GM12874 (cell line): ENCODE results near the gene RAD51B.

ENCODE experiments used
- TF ChIP-seq, protein P1 (sequence below): IDR thresholded peaks from 2 replicates; pipeline ENCODE4 v1.5.1; 2011; ENCODE audit warnings: low read depth, mild to moderate bottlenecking, control low read depth, low read length, moderate library complexity; ENCODE audit not compliant: insufficient read depth

RAD51B gene

DNA sequence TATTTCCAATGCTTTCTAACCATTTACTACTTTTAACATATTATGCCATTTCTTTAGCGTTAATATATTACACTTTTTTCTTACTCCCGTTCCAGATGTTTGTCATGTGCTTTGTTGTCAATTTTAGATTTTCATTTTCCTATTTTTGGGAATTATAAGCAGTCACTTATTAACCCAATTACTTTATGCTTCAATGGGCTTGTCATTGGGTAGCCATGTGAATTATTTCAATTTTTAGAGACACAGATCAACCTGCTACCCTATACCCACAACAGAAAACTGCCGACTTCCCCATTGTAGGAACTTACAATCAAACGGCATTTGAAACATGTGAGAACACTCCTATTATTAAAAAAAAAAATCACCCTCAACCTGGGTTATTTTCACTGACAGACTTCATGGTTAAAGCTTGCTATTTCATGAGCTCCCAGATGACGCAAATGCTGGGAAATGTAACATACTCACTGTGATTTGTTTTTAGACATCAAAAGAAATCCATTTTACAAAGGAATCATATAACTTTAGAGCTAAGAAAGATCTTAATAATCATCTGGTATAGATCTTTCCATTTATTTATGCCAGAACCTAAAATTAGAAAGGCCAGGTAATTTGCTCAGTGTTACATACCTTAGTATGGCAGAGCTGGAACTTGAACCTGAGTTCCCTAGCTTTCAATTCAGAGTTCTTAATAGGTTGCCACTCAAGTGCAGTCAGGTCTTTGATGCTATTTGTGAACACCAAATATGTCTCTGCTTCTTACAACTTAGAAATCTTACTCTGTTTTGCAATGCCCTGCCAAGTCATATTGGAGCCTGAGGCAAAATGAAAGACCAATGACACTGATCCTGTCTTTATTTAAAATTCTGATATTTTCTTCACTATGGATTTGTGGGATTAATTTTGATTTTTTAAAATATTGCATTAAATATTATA lies 340.4 kb downstream of the RAD51B start:
- TF ChIP-seq, protein P1, sequence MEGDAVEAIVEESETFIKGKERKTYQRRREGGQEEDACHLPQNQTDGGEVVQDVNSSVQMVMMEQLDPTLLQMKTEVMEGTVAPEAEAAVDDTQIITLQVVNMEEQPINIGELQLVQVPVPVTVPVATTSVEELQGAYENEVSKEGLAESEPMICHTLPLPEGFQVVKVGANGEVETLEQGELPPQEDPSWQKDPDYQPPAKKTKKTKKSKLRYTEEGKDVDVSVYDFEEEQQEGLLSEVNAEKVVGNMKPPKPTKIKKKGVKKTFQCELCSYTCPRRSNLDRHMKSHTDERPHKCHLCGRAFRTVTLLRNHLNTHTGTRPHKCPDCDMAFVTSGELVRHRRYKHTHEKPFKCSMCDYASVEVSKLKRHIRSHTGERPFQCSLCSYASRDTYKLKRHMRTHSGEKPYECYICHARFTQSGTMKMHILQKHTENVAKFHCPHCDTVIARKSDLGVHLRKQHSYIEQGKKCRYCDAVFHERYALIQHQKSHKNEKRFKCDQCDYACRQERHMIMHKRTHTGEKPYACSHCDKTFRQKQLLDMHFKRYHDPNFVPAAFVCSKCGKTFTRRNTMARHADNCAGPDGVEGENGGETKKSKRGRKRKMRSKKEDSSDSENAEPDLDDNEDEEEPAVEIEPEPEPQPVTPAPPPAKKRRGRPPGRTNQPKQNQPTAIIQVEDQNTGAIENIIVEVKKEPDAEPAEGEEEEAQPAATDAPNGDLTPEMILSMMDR = no peak

DNA sequence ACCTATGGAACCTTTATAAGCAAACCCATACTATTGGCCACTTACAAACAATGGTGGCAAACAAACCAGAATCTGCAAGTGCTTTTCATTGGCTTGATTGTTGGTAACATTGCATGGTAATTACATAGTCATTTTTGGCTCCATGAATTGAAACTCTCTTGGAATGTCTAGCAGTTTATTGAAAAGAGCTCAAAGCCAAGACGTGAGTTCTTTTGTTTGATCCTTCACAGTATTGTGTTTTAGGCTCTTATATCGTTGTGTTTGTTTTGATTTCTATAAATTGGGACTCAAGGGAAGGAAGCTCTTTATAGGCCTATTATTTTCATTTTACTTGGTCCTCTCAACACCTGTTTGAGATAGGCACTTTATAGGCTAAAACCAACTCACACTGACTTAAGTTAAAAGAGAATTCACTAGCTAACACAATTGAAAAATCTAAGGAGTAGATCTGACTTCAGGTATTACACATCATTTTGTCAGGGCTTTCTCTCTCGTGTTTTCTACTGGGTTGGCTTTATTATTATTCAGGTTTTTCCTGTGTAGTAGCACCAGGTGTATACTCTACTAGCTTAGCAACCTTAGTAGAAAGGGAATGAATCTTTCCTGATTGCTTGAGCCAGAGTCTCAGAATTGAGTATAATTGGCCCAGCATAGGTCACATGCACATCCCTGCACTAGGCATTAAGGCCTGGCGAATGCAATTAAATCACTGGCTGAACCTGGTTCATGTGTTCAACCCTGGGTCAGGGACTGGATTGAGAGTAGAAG lies 341.4 kb downstream of the RAD51B start:
- TF ChIP-seq, protein P1 = no peak

- TF ChIP-seq, protein P1 = no peak
Observed at GRCh38 chr14:68162887-68163286, 343.3 kb downstream of the RAD51B start.

- TF ChIP-seq, protein P1 = no peak
Observed at GRCh38 chr14:68164711-68165113, 345.1 kb downstream of the RAD51B start.

GRCh38 chr14:68165274-68165843 lies 345.8 kb downstream of the RAD51B start:
- TF ChIP-seq, protein P1 = no peak

GRCh38 chr14:68166731-68167382 lies 347.3 kb downstream of the RAD51B start:
- TF ChIP-seq, protein P1 = no peak
